HL-60 (cell line): Measurements from ENCODE around the gene CRX.

ENCODE experiments used
- POLR2AphosphoS5 ChIP-seq: IDR thresholded peaks from 2 replicates; pipeline ENCODE4 v1.6.1; 2012; ENCODE audit warnings: low read depth
- TF ChIP-seq, protein P1 (sequence below): IDR thresholded peaks from one replicate; pipeline ENCODE4 v1.5.1; 2011; ENCODE audit warnings: low read length, control low read depth, inconsistent platforms; ENCODE audit not compliant: insufficient read depth

- TF ChIP-seq, protein P1, sequence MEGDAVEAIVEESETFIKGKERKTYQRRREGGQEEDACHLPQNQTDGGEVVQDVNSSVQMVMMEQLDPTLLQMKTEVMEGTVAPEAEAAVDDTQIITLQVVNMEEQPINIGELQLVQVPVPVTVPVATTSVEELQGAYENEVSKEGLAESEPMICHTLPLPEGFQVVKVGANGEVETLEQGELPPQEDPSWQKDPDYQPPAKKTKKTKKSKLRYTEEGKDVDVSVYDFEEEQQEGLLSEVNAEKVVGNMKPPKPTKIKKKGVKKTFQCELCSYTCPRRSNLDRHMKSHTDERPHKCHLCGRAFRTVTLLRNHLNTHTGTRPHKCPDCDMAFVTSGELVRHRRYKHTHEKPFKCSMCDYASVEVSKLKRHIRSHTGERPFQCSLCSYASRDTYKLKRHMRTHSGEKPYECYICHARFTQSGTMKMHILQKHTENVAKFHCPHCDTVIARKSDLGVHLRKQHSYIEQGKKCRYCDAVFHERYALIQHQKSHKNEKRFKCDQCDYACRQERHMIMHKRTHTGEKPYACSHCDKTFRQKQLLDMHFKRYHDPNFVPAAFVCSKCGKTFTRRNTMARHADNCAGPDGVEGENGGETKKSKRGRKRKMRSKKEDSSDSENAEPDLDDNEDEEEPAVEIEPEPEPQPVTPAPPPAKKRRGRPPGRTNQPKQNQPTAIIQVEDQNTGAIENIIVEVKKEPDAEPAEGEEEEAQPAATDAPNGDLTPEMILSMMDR, result no peak
- TF ChIP-seq POLR2AphosphoS5, result no peak
These were observed 2.7 kb downstream of the CRX start for GRCh38 chr19:47824396-47824795.
